HG03097 (cell line): ENCODE results near the gene SLC9A9.
A peak's percentile ranks its signal among the peaks of the same experiment; 100 is the strongest.

Experiments
- ATAC-seq: cut with Tn5 transposase; IDR thresholded peaks from one replicate; pipeline ENCODE4 v1.9.1; 2021; ENCODE audit not compliant: unreplicated experiment, low FRiP score

Gene SLC9A9

DNA sequence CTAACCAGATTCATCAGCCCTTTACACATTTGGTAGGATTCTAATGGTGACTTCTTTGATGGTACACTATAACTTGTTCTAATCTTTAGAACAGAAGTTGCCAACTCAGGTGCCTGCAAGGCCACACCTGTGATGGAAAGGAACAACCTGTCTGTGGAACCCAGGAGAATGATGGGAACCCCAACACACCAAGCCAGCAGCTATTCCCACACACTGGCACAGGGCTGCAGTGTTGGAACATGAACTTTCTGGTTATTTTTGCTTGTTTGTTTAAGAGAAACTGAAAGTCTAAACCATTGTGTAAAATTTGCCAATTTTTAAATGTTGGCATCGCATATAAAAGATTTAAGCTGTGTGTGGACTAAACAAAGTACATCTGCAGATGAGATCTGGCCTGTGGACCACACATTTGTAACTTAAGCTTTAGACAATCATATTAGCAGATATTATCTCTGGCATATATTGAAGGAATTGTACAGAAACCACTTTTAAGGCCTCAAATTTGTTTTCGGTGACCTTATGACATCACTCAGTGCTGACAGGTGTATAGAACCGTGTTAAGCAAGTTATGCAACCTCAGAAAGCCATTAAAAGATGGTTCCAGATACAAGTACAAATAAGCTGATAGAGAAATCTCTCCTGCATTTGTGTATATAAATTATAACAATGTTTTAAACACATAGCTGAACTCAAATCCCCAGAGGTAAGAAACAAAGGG is 242.9 kb downstream of the SLC9A9 start:
- ATAC-seq: no peak

DNA sequence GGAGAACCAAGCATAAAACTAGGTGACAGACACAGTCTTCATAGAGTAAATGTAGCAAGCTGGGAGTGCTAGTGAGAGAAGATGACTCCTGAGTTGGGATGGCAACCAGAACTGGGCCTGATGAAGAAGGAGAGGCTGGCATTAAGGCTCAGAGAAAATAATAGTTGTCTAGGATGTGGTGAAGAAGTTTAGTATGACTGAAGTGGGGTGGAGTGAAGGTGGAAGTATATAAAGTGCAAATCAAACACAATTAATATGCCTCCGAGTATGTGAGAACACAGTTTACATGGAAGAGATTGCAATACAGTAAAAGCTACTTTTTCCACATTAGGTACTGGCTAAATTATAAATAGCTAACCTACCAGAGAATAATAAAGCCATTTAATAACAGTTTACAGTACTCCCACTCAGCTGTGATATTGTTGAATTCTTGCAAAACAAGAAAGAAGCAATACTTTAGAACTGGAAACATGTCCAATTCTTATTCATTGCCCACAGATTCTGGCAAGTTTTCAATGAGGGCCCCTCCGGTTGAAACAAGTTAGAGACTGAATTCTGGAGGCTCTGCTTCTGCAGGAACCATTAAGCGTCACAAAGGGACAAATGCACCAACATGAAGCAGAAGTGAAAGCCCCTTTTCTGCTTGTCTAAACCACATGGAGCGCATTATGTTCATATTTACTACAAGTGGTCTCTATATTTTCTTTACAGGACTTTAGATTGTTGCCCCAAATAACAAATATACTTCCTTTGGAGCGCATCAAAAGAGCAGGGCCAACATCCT is 243.7 kb downstream of the SLC9A9 start:
- ATAC-seq: no peak

DNA sequence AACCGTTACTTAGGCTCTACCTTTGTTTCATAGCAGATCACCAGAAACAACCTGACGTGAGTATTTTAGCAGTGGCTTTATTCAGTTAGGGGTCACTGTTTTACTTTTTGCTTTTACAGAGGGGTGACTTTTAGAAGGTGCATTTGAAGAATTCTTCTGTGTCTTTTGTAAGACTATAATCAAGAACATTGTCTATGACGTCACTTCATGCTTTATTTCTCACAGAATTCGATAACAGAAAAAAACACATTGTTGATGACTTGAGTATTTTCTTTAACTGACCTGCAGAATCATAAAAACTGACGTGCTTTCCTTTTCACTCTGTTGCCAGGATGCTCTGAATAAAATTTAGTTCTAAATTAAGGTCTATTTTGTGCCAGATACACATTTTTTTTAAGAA is 244.5 kb downstream of the SLC9A9 start:
- ATAC-seq: no peak

GRCh38 chr3:143601723-143602484 is 246.4 kb downstream of the SLC9A9 start:
- no peak for ATAC-seq

- no peak for ATAC-seq
Observed at GRCh38 chr3:143600756-143601718, 247.2 kb downstream of the SLC9A9 start.

DNA sequence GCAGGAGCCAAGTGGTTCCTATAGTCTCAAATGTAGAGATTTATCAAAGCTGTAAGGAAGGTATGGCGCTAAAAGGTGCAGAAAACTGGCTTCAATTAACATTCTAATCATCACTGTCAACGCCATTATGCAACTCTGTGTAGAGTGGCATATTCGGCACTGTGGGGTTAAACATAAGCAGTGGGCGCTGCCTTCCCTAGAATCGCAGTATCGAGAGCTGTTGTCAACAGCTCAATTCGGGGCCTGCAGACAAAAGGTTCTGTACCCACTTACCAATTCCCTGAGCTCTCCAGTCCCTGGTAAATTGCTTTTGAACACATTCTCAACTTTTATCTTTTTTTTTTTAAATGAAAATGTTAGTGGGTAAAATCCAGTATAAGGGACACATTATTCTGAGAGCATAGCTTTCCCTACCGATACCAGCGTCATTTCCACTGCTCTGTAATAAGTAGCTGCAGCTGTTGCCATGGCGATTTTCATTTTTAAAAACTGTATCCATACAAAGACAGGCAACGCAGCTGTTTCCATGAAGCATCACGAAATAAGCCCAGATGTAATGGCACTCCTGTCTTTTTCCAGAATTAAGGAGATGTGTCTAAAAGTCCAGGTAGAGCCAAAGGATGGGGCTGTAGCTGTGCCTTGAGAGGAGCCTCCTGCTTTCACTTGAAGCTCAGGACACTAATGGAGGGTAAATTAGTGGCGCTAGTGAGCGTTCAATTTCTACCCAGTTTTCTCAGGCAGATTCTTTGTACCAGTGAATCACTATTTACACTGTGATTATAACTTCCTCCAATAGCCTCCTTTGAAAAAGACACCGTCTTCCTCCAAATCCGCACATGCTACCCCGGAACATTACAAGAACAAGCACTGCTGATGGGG is 250.3 kb downstream of the SLC9A9 start:
- no peak for ATAC-seq

GRCh38 chr3:143596957-143597642 is 251.2 kb downstream of the SLC9A9 start:
- no peak for ATAC-seq

DNA sequence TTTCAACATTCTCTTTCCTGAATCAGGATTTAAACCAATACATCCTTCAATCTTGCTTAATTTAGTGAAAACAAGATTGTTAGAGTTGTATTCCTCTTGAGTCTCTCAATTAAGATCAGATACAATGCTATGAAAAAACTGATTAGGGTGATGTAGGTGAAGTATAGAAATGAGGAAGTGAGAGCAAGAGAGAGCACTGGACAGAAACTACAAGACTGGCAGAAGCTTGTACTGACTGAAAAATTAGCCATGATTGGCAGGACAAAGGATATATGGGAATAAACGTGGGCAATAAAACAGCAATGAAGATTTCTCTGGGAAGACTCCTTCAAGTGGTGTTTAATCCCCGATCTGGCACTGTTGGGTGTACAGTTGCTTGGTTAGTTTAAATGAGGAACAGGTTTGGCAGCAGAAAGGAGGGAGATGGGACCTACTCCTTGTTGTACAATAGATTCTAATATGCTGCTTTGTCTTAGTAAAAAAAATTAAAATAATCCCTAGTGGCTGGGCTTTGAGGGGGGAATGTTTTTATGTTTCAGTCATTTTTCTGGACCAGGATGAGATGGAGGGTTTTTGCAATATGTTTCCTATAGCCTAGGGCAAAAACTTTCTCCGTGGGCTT is 252.7 kb downstream of the SLC9A9 start:
- peak; percentile 88 for ATAC-seq

DNA sequence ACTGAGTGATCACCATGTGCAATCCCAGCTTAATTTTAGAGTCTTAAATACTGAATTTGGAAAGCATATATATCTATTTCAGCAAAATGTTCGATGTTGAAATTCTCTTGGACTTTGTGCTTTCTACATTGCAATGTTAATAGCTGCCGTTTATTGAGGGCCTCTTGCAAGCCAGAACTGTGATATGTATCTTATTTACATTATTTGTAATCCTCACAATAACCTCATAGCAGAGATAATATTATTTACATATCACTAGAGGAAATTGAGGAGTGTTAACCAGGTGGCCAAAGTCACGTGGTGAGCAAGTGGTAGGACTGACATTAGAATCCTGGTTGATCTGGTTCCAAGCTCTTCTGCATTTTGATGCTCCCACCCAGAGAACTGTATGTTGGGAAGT is 254.1 kb downstream of the SLC9A9 start:
- ATAC-seq: no peak

GRCh38 chr3:143590660-143591059 is 257.6 kb downstream of the SLC9A9 start:
- ATAC-seq: no peak

DNA sequence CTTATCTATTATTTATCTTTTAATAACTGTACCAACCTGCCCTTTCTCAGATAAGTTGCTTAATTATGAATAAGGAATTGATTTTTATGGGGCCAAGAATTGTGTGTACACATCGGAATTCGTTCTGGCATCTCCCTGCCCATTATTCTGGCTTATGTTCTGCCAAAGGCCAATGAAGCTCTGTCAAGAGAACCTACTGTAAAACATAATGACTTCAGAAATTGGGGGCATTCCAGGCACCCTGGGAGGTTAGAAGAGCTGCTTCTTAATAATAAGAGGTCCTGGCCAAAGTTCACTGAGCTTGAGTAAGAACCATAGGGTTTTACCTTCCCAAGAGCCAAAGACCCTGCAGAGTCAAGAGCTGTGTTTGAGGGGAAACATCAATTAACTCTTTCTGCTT is 261.7 kb downstream of the SLC9A9 start:
- no peak for ATAC-seq

GRCh38 chr3:143585720-143586456 is 262.4 kb downstream of the SLC9A9 start:
- ATAC-seq: peak; percentile 60

- ATAC-seq: no peak
Observed at GRCh38 chr3:143584474-143584873, 263.8 kb downstream of the SLC9A9 start.

DNA sequence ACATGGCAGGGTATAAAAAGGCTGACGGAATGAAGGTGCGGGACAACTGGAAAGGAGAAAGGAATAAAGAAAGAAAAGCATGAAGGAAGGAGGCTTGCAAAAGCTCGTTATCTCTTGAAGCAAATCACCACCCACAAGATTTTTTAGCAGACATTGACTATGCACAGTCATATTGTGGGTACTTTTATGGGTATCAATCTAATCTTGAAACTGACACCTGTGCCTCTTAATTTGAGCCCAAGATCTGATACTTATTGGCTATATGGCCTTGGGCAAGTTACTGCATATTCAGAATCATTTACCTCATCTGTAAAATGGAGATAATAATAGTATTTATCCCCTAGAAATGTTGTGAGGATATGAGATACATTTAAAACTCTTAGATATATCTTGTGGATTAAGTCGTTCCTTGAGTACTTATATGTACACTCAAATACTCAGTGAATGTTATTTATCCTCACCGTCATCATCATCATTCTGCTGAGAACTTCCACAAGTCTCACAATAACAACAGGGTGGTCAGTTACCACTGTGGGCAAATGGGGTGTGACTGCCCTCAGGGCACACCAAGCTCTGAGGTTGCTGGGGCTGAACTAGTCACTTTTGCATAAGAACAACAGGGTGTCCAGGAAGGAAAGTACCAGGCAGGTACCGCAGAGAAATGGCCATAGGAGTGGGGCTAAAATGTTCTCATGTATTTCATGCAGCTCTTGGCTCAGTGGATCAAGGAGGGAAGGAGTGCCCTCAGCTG is 266.1 kb downstream of the SLC9A9 start:
- no peak for ATAC-seq

DNA sequence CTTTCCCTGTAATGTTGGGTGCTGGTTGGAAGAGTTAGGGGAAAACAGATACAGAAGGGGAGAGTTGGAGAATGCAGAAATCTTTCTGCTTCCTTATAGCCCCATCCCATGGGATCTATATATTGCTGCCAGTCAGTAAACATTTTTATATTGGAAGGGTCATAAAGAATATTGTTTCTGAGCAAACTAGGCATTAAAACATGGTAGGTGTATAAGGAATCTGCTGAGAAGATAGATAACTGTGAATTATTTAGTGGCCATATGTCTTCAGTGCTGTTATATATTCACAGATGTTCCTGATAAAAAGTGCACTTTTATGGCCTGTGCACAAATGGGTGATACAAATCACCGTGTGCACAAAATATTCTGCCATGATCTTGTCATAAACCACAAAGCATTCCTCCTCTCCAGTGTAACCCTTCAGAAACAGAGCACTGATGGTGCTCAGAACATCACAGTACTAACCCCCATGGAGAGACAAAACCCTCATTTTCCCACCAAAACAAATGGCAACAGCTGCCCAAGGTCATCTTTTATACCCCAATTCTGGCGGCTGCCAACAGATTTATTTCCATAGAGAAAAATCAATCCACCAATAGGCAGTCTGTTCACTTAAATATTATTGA is 269.3 kb downstream of the SLC9A9 start:
- no peak for ATAC-seq

DNA sequence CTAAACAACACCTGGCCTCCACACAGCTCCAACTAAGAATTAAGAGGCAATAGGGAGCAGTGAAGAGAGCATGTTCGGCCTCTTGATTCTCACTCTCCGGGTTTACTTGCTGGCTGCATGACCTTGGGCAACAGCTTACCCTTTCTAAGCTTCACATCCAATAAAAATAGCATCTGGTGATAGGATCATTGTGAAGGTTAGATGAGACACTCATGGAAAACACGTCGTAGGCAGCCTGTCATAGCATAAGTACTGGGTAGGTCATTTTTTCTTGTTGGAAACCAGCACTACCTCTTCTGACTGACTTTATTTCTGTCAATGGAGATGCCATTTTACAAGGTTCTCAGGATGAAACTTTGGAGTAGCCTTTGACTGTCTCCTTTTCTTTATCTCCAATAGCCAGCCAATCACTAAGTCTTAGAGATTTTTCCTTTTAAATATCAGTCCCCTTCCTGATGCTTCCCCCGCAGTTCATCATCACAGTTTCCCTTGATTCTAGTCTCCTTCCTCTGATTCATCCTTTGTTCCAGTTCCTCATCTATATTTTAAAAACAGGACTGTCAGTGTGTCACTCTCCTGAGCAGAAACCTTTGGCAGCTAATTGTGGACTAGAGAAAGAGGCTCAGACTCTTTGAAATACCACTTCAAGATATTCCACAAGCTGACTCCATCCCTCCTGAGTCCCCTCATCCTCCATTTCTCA is 271.5 kb downstream of the SLC9A9 start:
- no peak for ATAC-seq
